GM18873 (cell line): ENCODE measurements around the gene RAB7A.
"Not testable (repeated sequence)": the region's sequence is repeated elsewhere in the genome, so short reads cannot be mapped to it uniquely, and the experiment has no call there.

Experiments used
- ATAC-seq: cut with Tn5 transposase; IDR thresholded peaks from one replicate; pipeline ENCODE4 v1.9.1; 2021; ENCODE audit warnings: mild to moderate bottlenecking, moderate library complexity, moderate number of reproducible peaks; ENCODE audit not compliant: unreplicated experiment, low FRiP score

The RAB7A gene

GRCh38 chr3:128710816-128711433 lies 15.1 kb upstream of the RAB7A start:
- ATAC-seq: no peak

- ATAC-seq: no peak
Measured at GRCh38 chr3:128712848-128713247, 13.1 kb upstream of the RAB7A start.

GRCh38 chr3:128714887-128715491 lies 11.0 kb upstream of the RAB7A start:
- ATAC-seq: no peak

- not testable (repeated sequence) for ATAC-seq
Measured at GRCh38 chr3:128718892-128719291, 7.1 kb upstream of the RAB7A start.

GRCh38 chr3:128720891-128721290 lies 5.1 kb upstream of the RAB7A start:
- no peak for ATAC-seq

GRCh38 chr3:128723477-128723876 lies 2.5 kb upstream of the RAB7A start:
- no peak for ATAC-seq

- ATAC-seq: peak; percentile 16
Measured at GRCh38 chr3:128725547-128726022, 398 bp upstream of the RAB7A start.

GRCh38 chr3:128727059-128727458 lies 1.1 kb downstream of the RAB7A start:
- ATAC-seq: no peak

- no peak for ATAC-seq
Measured at GRCh38 chr3:128727485-128727884, 1.5 kb downstream of the RAB7A start.

- ATAC-seq: no peak
Measured at GRCh38 chr3:128727996-128728395, 2.0 kb downstream of the RAB7A start.

- ATAC-seq: not testable (repeated sequence)
Measured at GRCh38 chr3:128728521-128728920, 2.5 kb downstream of the RAB7A start.

GRCh38 chr3:128730471-128730870 lies 4.5 kb downstream of the RAB7A start:
- no peak for ATAC-seq

- no peak for ATAC-seq
Measured at GRCh38 chr3:128734523-128735189, 8.7 kb downstream of the RAB7A start.

- ATAC-seq: no peak
Measured at GRCh38 chr3:128735287-128735686, 9.3 kb downstream of the RAB7A start.

GRCh38 chr3:128735884-128736283 lies 9.9 kb downstream of the RAB7A start:
- no peak for ATAC-seq

GRCh38 chr3:128736601-128737000 lies 10.6 kb downstream of the RAB7A start:
- ATAC-seq: no peak

GRCh38 chr3:128740621-128741020 lies 14.6 kb downstream of the RAB7A start:
- no peak for ATAC-seq

GRCh38 chr3:128742821-128743594 lies 17.0 kb downstream of the RAB7A start:
- ATAC-seq: no peak

- no peak for ATAC-seq
Measured at GRCh38 chr3:128745742-128746141, 19.8 kb downstream of the RAB7A start.

- ATAC-seq: no peak
Measured at GRCh38 chr3:128746881-128747280, 20.9 kb downstream of the RAB7A start.

GRCh38 chr3:128748557-128748956 lies 22.6 kb downstream of the RAB7A start:
- no peak for ATAC-seq
